ENCODE data around the gene RRP8.

RRP8 gene

DNA sequence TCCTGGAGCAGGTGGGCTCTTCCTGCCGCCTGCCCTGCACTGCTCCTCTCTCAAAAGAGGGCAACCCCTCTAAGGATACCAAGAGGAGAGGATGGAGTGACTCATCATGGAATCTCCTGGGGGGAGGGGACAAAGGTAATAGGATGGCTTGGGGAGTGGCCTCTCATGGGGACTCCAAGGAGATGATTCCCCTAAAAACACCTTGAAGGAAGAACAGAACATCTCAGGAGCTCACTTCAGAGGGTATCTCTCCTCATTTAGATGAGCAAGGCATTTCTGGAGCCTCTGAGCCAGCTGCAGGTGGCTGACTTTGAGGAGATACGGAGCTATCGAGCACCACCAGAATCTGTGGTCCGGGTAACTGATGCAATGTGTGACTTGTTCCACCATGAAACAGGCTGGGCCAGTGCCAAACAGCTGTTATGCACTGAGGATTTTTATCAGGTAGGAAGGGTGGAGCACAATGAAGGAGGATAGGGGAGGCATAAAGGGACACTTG, 40.2 kb downstream of the RRP8 start:
- no peak for DNase-seq (ENCODE audit: extremely low spot score)
- TF ChIP-seq, protein P1, sequence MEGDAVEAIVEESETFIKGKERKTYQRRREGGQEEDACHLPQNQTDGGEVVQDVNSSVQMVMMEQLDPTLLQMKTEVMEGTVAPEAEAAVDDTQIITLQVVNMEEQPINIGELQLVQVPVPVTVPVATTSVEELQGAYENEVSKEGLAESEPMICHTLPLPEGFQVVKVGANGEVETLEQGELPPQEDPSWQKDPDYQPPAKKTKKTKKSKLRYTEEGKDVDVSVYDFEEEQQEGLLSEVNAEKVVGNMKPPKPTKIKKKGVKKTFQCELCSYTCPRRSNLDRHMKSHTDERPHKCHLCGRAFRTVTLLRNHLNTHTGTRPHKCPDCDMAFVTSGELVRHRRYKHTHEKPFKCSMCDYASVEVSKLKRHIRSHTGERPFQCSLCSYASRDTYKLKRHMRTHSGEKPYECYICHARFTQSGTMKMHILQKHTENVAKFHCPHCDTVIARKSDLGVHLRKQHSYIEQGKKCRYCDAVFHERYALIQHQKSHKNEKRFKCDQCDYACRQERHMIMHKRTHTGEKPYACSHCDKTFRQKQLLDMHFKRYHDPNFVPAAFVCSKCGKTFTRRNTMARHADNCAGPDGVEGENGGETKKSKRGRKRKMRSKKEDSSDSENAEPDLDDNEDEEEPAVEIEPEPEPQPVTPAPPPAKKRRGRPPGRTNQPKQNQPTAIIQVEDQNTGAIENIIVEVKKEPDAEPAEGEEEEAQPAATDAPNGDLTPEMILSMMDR (IDR thresholded peaks at IDR 0.05; ENCODE audit: control extremely low read depth, extremely low read depth, low read depth, missing control alignments) = no peak
- CTCF ChIA-PET = interaction anchor here (1.0 to 1.2 kb wide), 4 partner anchors 17 to 34 kb away, joined by 3 to 5 read pairs (median 3); no protein-coding TSS in a partner anchor
- POLR2A ChIA-PET = no interaction called here

DNA sequence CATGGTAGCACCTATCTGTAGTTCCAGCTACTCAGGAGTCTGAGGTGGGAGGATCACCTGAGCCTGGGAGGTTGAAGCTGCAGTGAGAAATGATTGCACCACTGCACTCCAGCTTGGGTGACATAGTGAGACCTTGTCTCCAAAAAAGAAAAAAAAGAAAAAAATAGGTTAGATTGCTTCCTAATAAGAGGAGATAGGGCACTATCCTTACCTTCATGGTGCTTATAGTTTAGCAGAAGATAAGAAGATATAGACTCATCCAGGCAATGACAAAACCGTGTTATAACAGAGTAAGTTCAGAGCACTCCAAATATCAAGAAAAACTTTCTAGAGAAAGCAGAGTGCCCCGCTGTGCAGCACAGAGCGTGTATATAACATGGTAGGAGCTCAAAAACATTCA, 42.1 kb downstream of the RRP8 start:
- TF ChIP-seq, protein P1 (IDR thresholded peaks at IDR 0.05; ENCODE audit: control extremely low read depth, extremely low read depth, low read depth, missing control alignments) = no peak
- ChIA-PET CTCF (interaction anchor here (0.7 kb wide), 1 partner anchor 10 kb away, joined by 3 read pairs; no protein-coding TSS in a partner anchor), POLR2A (no interaction called here)
- DNase-seq (ENCODE audit: extremely low spot score) = no peak

DNA sequence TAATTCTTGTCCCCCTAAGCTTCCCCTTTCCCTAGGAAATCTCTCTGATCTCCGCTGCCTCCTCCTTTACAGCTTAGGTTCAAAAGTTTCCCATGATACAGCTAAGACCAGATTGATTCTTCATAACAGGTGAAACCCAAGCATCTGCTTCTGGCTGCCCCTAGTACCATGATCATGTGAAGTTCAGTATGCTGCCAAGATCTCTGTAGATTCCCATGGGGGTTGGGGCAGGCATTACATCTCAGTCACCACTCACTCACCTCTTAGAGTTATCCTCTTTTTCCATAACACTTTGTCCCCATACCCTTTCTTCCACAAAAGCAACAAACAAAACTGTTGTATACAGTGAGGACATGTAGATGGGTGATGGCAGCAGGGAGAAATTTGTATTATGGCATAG, 44.0 kb downstream of the RRP8 start:
- CTCF ChIA-PET = interaction anchor here (2.0 kb wide), 1 partner anchor 16 kb away, joined by 4 read pairs; no protein-coding TSS in a partner anchor
- no peak for DNase-seq (ENCODE audit: extremely low spot score)
- POLR2A ChIA-PET = no interaction called here
- TF ChIP-seq, protein P1 (IDR thresholded peaks at IDR 0.05; ENCODE audit: control extremely low read depth, extremely low read depth, low read depth, missing control alignments) = no peak

DNA sequence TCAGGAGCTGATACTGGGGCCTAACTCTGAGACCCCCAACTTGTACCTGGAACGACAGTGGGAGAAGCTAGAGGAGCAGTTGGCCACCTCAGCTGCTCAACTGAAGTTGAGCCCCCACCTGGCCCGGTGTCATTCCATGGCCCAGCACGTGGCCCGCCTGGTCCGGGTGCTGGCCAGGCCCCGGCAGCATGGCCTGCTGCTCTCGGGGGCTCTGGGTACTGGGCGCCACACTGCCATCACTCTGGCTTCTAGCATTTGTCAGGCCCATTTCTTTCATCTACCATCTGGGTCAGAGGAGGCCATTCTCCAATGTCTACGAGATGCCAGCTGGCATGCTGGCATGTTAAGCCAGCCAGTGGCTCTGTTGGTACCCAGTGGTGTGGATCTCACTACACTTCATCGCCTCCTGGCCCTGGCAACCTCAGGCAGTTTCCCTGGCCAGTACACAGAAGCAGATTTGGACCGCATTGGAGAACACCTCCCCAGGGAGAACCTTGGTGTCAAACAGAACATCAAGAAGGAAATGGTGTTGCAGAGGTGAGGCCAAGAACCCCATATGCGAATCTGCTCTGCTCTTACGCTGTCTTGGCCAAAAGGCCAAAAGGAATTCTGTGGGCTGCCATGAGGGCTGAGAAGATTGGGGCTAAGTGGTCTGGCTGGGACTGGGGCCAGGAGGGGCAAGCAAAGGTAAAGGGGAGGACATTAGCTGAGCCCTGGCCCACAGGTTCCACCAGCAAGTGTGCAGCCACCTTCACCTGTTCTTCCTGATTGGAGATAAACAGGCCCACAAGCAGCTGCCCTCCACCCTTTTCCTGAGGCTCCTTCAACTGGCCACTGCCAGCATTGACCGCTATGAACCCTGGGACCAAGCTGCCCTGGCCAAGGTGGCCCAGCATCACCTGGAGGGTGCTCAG, 45.4 kb downstream of the RRP8 start:
- ChIA-PET CTCF (interaction anchor here (1.1 to 2.0 kb wide), 3 partner anchors 12 to 27 kb away, joined by 3 to 4 read pairs (median 3); no protein-coding TSS in a partner anchor), POLR2A (no interaction called here)

DNA sequence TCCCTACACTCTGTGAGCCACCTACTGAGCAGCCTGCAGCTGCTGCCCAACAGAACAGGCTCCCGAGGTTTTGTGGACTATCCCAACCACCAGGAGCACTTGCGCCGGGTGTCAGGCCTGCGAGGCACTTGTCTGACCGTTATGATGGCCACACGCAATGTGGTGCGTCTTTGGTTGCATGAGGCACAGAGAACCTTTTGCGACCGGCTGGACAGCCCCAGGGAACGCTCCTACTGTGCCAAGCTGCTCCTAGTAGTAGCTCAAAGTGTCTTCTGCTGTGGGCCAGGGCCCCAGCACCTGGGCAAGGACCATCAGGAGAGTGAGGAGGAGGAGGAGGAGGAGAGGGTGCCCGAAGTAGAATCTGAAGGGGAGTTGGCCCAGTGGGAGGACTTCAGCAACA, 46.4 kb downstream of the RRP8 start:
- TF ChIP-seq, protein P1 (IDR thresholded peaks at IDR 0.05; ENCODE audit: control extremely low read depth, extremely low read depth, low read depth, missing control alignments) = no peak
- no peak for DNase-seq (ENCODE audit: extremely low spot score)
- CTCF ChIA-PET = interaction anchor here (0.9 to 1.2 kb wide), 4 partner anchors 11 to 126 kb away, joined by 3 to 4 read pairs (median 3); partner anchors contain the start of gene MRPL17
- POLR2A ChIA-PET = no interaction called here

More for the DNA sequence above, 45.4 kb downstream of the RRP8 start:
- no peak for DNase-seq (ENCODE audit: extremely low spot score)
- TF ChIP-seq, protein P1 (IDR thresholded peaks at IDR 0.05; ENCODE audit: control extremely low read depth, extremely low read depth, low read depth, missing control alignments) = no peak

DNA sequence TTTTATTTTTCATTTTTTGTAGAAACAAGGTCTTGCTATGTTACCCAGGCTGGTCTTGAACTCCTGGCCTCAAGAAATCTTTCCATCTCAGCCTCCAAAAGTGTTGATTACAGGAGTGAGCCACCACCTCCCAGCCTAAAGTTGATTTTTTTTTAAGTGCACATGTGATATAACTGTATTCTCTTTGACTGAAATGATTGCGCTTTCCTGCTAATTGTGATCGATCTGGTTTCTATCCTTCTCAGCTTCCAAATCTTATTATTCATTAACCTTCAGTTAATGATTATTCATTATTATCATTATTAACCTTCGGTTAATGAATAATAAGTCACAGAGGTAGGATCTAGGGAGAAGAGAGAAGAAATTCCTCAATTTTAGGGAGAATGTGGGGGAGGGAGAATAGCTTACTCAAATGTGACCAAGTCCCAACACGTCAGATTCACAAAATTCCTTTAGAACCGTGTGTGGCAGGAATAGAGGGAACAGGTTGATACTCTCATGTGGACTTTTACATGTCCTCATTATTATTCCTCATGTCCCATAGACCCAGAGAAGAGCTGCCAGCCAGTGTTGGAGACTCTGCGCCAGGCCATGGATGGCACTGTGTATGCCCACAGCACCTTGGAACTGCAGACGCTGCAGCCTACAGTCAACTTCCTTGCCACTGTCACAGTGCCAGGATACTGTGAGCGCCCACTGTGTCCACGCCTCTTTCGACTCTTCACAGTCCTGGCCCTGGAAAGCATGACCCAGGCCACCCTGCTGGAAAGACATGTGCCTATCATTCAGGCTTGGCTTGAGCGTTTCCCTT, 47.1 kb downstream of the RRP8 start:
- ChIA-PET CTCF (interaction anchor here (0.9 to 2.5 kb wide), 5 partner anchors 12 to 127 kb away, joined by 3 to 9 read pairs (median 3); partner anchors contain the start of gene MRPL17), POLR2A (no interaction called here)
- no peak for DNase-seq (ENCODE audit: extremely low spot score)
- TF ChIP-seq, protein P1 (IDR thresholded peaks at IDR 0.05; ENCODE audit: control extremely low read depth, extremely low read depth, low read depth, missing control alignments) = no peak
